GM12878 (cell line): ENCODE data around the gene MUC5B. TPM values are rescaled to one million over a fixed set of nuclear protein-coding genes. Genes with fewer than 3 reads are reported as not detected.

Experiments used
- ATAC-seq: fragments of 200-7000 bp; cut with Tn5 transposase; 3 replicates; pipeline ENCODE4 v1.9.1; 2020; ENCODE audit warnings: mild to moderate bottlenecking, moderate library complexity
- BruUV-seq: library from RNA; stranded (reverse); fragments of 400-500 nt; replicated peaks from 2 replicates; lab custom pipeline; 2021; lab: Mats Ljungman, UMichigan
- CTCF ChIA-PET: fragments of 300-600 bp; sonication (Branson Sonifier 250); formaldehyde crosslinking; extraction: SDS; loops from one replicate; lab custom pipeline; 2021; ENCODE audit warnings: inconsistent platforms; lab: Yijun Ruan, JAX
- POLR2A ChIA-PET: fragments of 350-600 bp; formaldehyde crosslinking; extraction: SDS; loops from one replicate; lab custom pipeline; 2021; ENCODE audit warnings: inconsistent platforms; lab: Charles Lee
- RAD21 ChIA-PET: fragments of 300-600 bp; sonication (Branson Sonifier 250); formaldehyde crosslinking; loops from one replicate; lab custom pipeline; 2023; ENCODE audit warnings: antibody characterized with exemption; ENCODE audit not compliant: unreplicated experiment; lab: Charles Lee
- SMC1A ChIA-PET: fragments of 300-600 bp; sonication (Branson Sonifier 250); formaldehyde crosslinking; loops from one replicate; lab custom pipeline; 2023; ENCODE audit not compliant: unreplicated experiment, uncharacterized antibody; lab: Charles Lee
- DNase-seq: peaks from one replicate; pipeline ENCODE4 v3.0.0-alpha.2; 2011; ENCODE audit warnings: low read depth, low spot score
- FAIRE-seq: peaks from 3 replicates; lab custom pipeline; 2011; peaks lifted over from hg19 to GRCh38; lab: Jason Lieb, UNC
- H2AFZ ChIP-seq: 2 replicates; pipeline ENCODE4 v1.6.0; 2011; ENCODE audit warnings: low read depth, low read length, control low read depth; ENCODE audit not compliant: control insufficient read depth
- H3K27ac ChIP-seq: 2 replicates; pipeline ENCODE4 v1.5.1; 2011; ENCODE audit warnings: control low read depth; ENCODE audit not compliant: control insufficient read depth, insufficient read depth
- H3K27me3 ChIP-seq, 2 experiments: replicated peaks in 1 of 2; 2 replicates each; pipeline versions ENCODE4 v1.6.0 to v1.6.1; 2011; ENCODE audit warnings: low read length in 1 of 2; ENCODE audit not compliant: control insufficient read depth in 2 of 2, insufficient read depth in 2 of 2
- H3K36me3 ChIP-seq, 2 experiments: 2 replicates each; pipeline ENCODE4 v1.5.1; 2011; ENCODE audit warnings: low read length in 1 of 2; ENCODE audit not compliant: control insufficient read depth in 2 of 2, insufficient read depth in 2 of 2
- H3K4me1 ChIP-seq: 2 replicates; pipeline ENCODE4 v1.6.1; 2011; ENCODE audit warnings: mild to moderate bottlenecking, low read length, moderate library complexity, mixed read lengths; ENCODE audit not compliant: control insufficient read depth, insufficient read depth
- H3K4me2 ChIP-seq: 2 replicates; pipeline ENCODE4 v1.6.0; 2011; ENCODE audit warnings: control low read depth; ENCODE audit not compliant: control insufficient read depth, insufficient read depth
- H3K4me3 ChIP-seq: fragments of 200-600 bp; sonication (generic); 2 replicates; pipeline ENCODE4 v1.5.1; 2016
- H3K79me2 ChIP-seq: 2 replicates; pipeline ENCODE4 v1.6.0; 2011; ENCODE audit warnings: low read length; ENCODE audit not compliant: control insufficient read depth, insufficient read depth
- H3K9ac ChIP-seq: 2 replicates; pipeline ENCODE4 v1.8.0; 2011; ENCODE audit warnings: low read length, control low read depth, mixed read lengths; ENCODE audit not compliant: control insufficient read depth, insufficient read depth
- H3K9me3 ChIP-seq: replicated peaks from 3 replicates; pipeline ENCODE4 v1.5.1; 2011; ENCODE audit warnings: mild to moderate bottlenecking, low read length; ENCODE audit not compliant: control insufficient read depth, insufficient read depth
- H4K20me1 ChIP-seq: 2 replicates; pipeline ENCODE4 v1.6.0; 2011; ENCODE audit not compliant: control insufficient read depth, insufficient read depth
- FOXK2 ChIP-seq: fragments of 450-650 bp; IDR thresholded peaks from 2 replicates; pipeline ENCODE4 v1.6.1; 2017; ENCODE audit warnings: mild to moderate bottlenecking, moderate library complexity
- FOXM1 ChIP-seq: IDR thresholded peaks from 2 replicates; pipeline ENCODE4 v1.6.1; 2012; ENCODE audit warnings: low read depth, mild to moderate bottlenecking, inconsistent platforms, low read length, moderate library complexity
- HDGF ChIP-seq: fragments of 450-650 bp; IDR thresholded peaks from 2 replicates; pipeline ENCODE4 v1.6.1; 2016; ENCODE audit warnings: antibody characterized with exemption
- KAT2A ChIP-seq: conservative IDR thresholded peaks from 2 replicates; pipeline ENCODE4 v1.6.1; 2011; ENCODE audit warnings: low read depth, low read length; ENCODE audit not compliant: control insufficient read depth
- MXI1 ChIP-seq: fragments of 150-350 bp; IDR thresholded peaks from 2 replicates; pipeline ENCODE4 v1.6.1; 2011; ENCODE audit warnings: low read depth, mild to moderate bottlenecking, inconsistent platforms, low read length, improper control_type of control experiment
- NFIC ChIP-seq: IDR thresholded peaks from 2 replicates; pipeline ENCODE4 v1.6.1; 2012; ENCODE audit warnings: low read depth, mild to moderate bottlenecking, inconsistent platforms, low read length, moderate library complexity
- NRF1 ChIP-seq: conservative IDR thresholded peaks from 2 replicates; pipeline ENCODE4 v1.6.1; 2011; ENCODE audit warnings: mild to moderate bottlenecking, low read depth, low read length, improper control_type of control experiment
- RAD21 ChIP-seq: IDR thresholded peaks from 2 replicates; pipeline ENCODE4 v1.6.1; 2011; ENCODE audit warnings: mild to moderate bottlenecking, low read depth, low read length, moderate library complexity; ENCODE audit not compliant: insufficient read depth
- SIX5 ChIP-seq: IDR thresholded peaks from 2 replicates; pipeline ENCODE4 v1.6.1; 2011; ENCODE audit warnings: mild to moderate bottlenecking, low read depth, low read length, moderate library complexity; ENCODE audit not compliant: severe bottlenecking
- SREBF2 ChIP-seq: IDR thresholded peaks from 2 replicates; pipeline ENCODE4 v1.6.1; 2012; ENCODE audit warnings: mild to moderate bottlenecking, low read length
- WGBS: methylation state at CpG from one replicate; pipeline ENCODE4 v1.1.6; 2016; ENCODE audit warnings: low lambda C conversion rate; ENCODE audit not compliant: insufficient replicate concordance, insufficient coverage; ENCODE audit errors: missing lambda C conversion rate; 5-methylcytosine and 5-hydroxymethylcytosine counted together
- in situ Hi-C: fragments of 300-500 bp; cut with MboI; formaldehyde crosslinking; loops from 9 replicates; pipeline ENCODE4 v1.14.3; 2018; ENCODE audit warnings: mixed read lengths
- intact Hi-C: fragments of 100-400 bp; cut with micrococcal nuclease; formaldehyde crosslinking; loops from one replicate; pipeline ENCODE4 v1.14.2; 2022; ENCODE audit not compliant: unreplicated experiment
- polyA plus RNA-seq, 11 experiments: library from polyadenylated mRNA; depleted of rRNA in 4 of 11; unstranded in 6 of 11; stranded (reverse) in 5 of 11; fragments of >200 nt; fragmentation: Nextera tagmentation in 4 of 11; fragmentation: Illumina TruSeq in 1 of 11; extraction: Ambion mirVana in 4 of 11; extraction: Trizol in 1 of 11; gene quantifications; 1 replicate in 1 of 11; 2 replicates in 10 of 11; pipeline versions ENCODE4 v1.2.1 to v1.2.3, GENCODE V29; 2011 to 2016; ENCODE audit warnings: inconsistent platforms in 2 of 11, missing spikeins in 2 of 11, low read depth in 1 of 11
- total RNA-seq, 4 experiments: library from RNA; depleted of rRNA in 3 of 4; stranded (reverse); fragments of >200 nt in 3 of 4; fragmentation: Illumina TruSeq in 1 of 4; extraction: Trizol in 1 of 4; gene quantifications; 2 replicates each; pipeline versions ENCODE4 v1.2.1 to v1.2.3, GENCODE V29; 2013 to 2021
- TF ChIP-seq, protein P1 (sequence below): fragments of 450-650 bp; formaldehyde crosslinking; IDR thresholded peaks from 2 replicates; pipeline ENCODE4 v1.4.0; 2020; ENCODE audit warnings: mild to moderate bottlenecking, moderate library complexity

MUC5B gene
- total and polyA plus RNA-seq, 10 of the 15 experiments (the other 5 are each of a cell fraction or from before 2014, with no cell fraction given), result 1.5 TPM; not detected in 9

GRCh38 chr11:1235306-1235900 lies 12.5 kb downstream of the MUC5B start:
- ChIA-PET SMC1A (no interaction called here), RAD21 (no interaction called here), CTCF (no interaction called here), POLR2A (no interaction called here)
- H3K27ac ChIP-seq, result no peak overlapping the region
- no peak overlapping the region for H3K4me3 ChIP-seq
- H3K9ac ChIP-seq, result no peak overlapping the region
- no peaks in the 10 kb centered on the region for H4K20me1 ChIP-seq
- no peaks in the 10 kb centered on the region; the same call in 2 of the 3 replicates for H3K9me3 ChIP-seq
- ATAC-seq (no peak), DNase-seq (no peak), FAIRE-seq (no peak)
- no peak overlapping the region for H2AFZ ChIP-seq
- BruUV-seq, result no TSS peak
- H3K27me3 ChIP-seq, result no peaks in the 10 kb centered on the region
- in situ Hi-C loops, result no loop called here
- no peaks in the 10 kb centered on the region for H3K4me1 ChIP-seq
- no peak overlapping the region for H3K4me2 ChIP-seq
- 39% methylated on average over 21 of the region's 23 CpGs for WGBS
- no peak for TF ChIP-seq RAD21
- TF ChIP-seq KAT2A, result no peak
- no peak for TF ChIP-seq SIX5
- TF ChIP-seq MXI1, result no peak
- no peak for TF ChIP-seq NRF1
- no peaks in the 10 kb centered on the region for H3K36me3 ChIP-seq
- intact Hi-C loops, result no loop called here
- H3K79me2 ChIP-seq, result no peaks in the 10 kb centered on the region

DNA sequence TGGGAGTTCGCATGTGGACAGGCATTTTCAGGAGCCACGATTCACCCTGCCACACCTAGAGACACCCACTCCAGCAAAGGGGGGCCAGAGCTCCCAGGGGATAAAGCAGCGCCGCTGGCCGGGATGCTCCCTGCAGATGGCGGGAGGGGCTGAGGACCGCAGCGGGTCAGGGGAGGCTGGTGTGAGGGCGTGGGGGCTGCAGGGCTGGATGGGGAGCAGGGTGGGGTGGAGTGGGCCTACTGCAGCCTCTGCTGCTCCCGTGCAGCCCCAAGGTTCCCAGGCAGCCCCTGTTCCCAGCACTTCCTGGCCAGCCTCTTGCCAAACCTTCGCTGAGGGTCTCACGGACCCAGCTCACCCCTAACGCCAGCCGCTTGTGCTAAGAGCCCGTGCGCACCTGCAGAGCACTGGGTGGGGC lies 13.0 kb downstream of the MUC5B start:
- CTCF ChIA-PET, result no interaction called here
- POLR2A ChIA-PET, result no interaction called here
- Histone ChIP-seq H3K36me3 (no peaks in the 10 kb centered on the region), H3K9me3 (no peaks in the 10 kb centered on the region; the same call in 2 of the 3 replicates), H3K4me3 (no peak overlapping the region), H4K20me1 (no peaks in the 10 kb centered on the region), H3K79me2 (no peaks in the 10 kb centered on the region), H3K4me2 (no peak overlapping the region), H3K27ac (no peak overlapping the region), H3K9ac (no peak overlapping the region), H3K4me1 (no peaks in the 10 kb centered on the region), H3K27me3 (no peaks in the 10 kb centered on the region), H2AFZ (no peak overlapping the region)
- FAIRE-seq (no peak), ATAC-seq (no peak), DNase-seq (no peak)
- in situ Hi-C loops (no loop called here), intact Hi-C loops (no loop called here)
- SMC1A ChIA-PET, result no interaction called here
- BruUV-seq, result no TSS peak
- TF ChIP-seq FOXM1 (no peak), SREBF2 (no peak), FOXK2 (no peak), NFIC (no peak), RAD21 (no peak), HDGF (no peak)
- TF ChIP-seq, protein P1, sequence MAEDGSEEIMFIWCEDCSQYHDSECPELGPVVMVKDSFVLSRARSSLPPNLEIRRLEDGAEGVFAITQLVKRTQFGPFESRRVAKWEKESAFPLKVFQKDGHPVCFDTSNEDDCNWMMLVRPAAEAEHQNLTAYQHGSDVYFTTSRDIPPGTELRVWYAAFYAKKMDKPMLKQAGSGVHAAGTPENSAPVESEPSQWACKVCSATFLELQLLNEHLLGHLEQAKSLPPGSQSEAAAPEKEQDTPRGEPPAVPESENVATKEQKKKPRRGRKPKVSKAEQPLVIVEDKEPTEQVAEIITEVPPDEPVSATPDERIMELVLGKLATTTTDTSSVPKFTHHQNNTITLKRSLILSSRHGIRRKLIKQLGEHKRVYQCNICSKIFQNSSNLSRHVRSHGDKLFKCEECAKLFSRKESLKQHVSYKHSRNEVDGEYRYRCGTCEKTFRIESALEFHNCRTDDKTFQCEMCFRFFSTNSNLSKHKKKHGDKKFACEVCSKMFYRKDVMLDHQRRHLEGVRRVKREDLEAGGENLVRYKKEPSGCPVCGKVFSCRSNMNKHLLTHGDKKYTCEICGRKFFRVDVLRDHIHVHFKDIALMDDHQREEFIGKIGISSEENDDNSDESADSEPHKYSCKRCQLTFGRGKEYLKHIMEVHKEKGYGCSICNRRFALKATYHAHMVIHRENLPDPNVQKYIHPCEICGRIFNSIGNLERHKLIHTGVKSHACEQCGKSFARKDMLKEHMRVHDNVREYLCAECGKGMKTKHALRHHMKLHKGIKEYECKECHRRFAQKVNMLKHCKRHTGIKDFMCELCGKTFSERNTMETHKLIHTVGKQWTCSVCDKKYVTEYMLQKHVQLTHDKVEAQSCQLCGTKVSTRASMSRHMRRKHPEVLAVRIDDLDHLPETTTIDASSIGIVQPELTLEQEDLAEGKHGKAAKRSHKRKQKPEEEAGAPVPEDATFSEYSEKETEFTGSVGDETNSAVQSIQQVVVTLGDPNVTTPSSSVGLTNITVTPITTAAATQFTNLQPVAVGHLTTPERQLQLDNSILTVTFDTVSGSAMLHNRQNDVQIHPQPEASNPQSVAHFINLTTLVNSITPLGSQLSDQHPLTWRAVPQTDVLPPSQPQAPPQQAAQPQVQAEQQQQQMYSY (CRISPR knock-in tag), result no peak
- RAD21 ChIA-PET, result no interaction called here
- 53% methylated on average over 16 of the region's 16 CpGs for WGBS
